CD8-positive, alpha-beta memory T cell (primary cell): ENCODE data around the gene TUBB2A. TPM values are rescaled to one million over a fixed set of nuclear protein-coding genes. Genes with fewer than 3 reads are reported as not detected.
A peak's percentile ranks its signal among the peaks of the same experiment; 100 is the strongest.
"Not testable (repeated sequence)": the region's sequence is repeated elsewhere in the genome, so short reads cannot be mapped to it uniquely, and the experiment has no call there.

Experiments used
- CTCF ChIA-PET: fragments of 350-600 bp; sonication (Branson Sonifier 250); formaldehyde crosslinking; loops from one replicate; lab custom pipeline; 2021; ENCODE audit warnings: antibody characterized with exemption; lab: Charles Lee
- POLR2A ChIA-PET: fragments of 350-600 bp; sonication (Branson Sonifier 250); formaldehyde crosslinking; loops from one replicate; lab custom pipeline; 2021; ENCODE audit warnings: antibody characterized with exemption; lab: Charles Lee
- DNase-seq, 5 donors: peaks; one replicate each; pipeline versions ENCODE4 v3.0.0 to v3.0.0-alpha.2; 2020 to 2022; ENCODE audit warnings: mixed read lengths in 1 of 5
- H3K27ac ChIP-seq: one replicate; pipeline ENCODE4 v1.7.0; 2013; ENCODE audit warnings: low read depth, mild to moderate bottlenecking, low read length, moderate library complexity
- H3K27me3 ChIP-seq: 2 replicates; pipeline ENCODE4 v1.7.0; 2013; ENCODE audit warnings: low read length, mild to moderate bottlenecking; ENCODE audit not compliant: insufficient read depth, poor library complexity, severe bottlenecking
- H3K36me3 ChIP-seq: 2 replicates; pipeline ENCODE4 v1.7.0; 2013; ENCODE audit warnings: mild to moderate bottlenecking, low read length, moderate library complexity; ENCODE audit not compliant: insufficient read depth
- H3K4me1 ChIP-seq: 2 replicates; pipeline ENCODE4 v1.7.0; 2013; ENCODE audit warnings: mild to moderate bottlenecking, low read length, moderate library complexity; ENCODE audit not compliant: insufficient read depth
- H3K4me3 ChIP-seq: 2 replicates; pipeline ENCODE4 v1.7.0; 2013; ENCODE audit warnings: mild to moderate bottlenecking, low read length
- H3K9me3 ChIP-seq: 2 replicates; pipeline ENCODE4 v1.7.0; 2013; ENCODE audit warnings: mild to moderate bottlenecking, low read length
- H3K27ac Mint-ChIP-seq, 8 donors: one replicate each; pipeline ENCODE4 v1.8.0; 2020 to 2021; ENCODE audit warnings: mixed read lengths in 8 of 8, mild to moderate bottlenecking in 6 of 8, inconsistent platforms in 3 of 8, moderate library complexity in 3 of 8
- H3K27me3 Mint-ChIP-seq, 2 donors: one replicate each; pipeline ENCODE4 v1.8.0; 2020 to 2021; ENCODE audit warnings: mixed read lengths in 2 of 2, mild to moderate bottlenecking in 1 of 2, moderate library complexity in 1 of 2
- H3K36me3 Mint-ChIP-seq, 3 donors: one replicate each; pipeline ENCODE4 v1.8.0; 2020 to 2021; ENCODE audit warnings: mixed read lengths in 3 of 3, inconsistent platforms in 1 of 3, mild to moderate bottlenecking in 1 of 3
- H3K4me1 Mint-ChIP-seq, 3 donors: one replicate each; pipeline ENCODE4 v1.8.0; 2020 to 2021; ENCODE audit warnings: mixed read lengths in 3 of 3, inconsistent platforms in 1 of 3, mild to moderate bottlenecking in 1 of 3
- H3K4me3 Mint-ChIP-seq, 7 donors: one replicate each; pipeline ENCODE4 v1.8.0; 2020 to 2021; ENCODE audit warnings: mixed read lengths in 7 of 7, mild to moderate bottlenecking in 6 of 7, moderate library complexity in 4 of 7, inconsistent platforms in 2 of 7
- H3K9me3 Mint-ChIP-seq, 5 donors: one replicate each; pipeline ENCODE4 v1.8.0; 2020 to 2022; ENCODE audit warnings: mixed read lengths in 5 of 5, mild to moderate bottlenecking in 3 of 5, moderate library complexity in 2 of 5, inconsistent platforms in 1 of 5
- polyA plus RNA-seq: library from polyadenylated mRNA; unstranded; fragments of 300-500 nt; fragmentation: Illumina TruSeq; gene quantifications from one replicate; pipeline ENCODE4 v1.2.3, GENCODE V29; 2021
- total RNA-seq, 2 experiments: library from RNA; stranded (reverse); gene quantifications; one replicate each; pipeline ENCODE4 v1.2.3, GENCODE V29; 2021

The TUBB2A gene
- total and polyA plus RNA-seq, 3 experiments from 2014 or later = 3.5 to 7.3 (median 3.9) TPM

DNA sequence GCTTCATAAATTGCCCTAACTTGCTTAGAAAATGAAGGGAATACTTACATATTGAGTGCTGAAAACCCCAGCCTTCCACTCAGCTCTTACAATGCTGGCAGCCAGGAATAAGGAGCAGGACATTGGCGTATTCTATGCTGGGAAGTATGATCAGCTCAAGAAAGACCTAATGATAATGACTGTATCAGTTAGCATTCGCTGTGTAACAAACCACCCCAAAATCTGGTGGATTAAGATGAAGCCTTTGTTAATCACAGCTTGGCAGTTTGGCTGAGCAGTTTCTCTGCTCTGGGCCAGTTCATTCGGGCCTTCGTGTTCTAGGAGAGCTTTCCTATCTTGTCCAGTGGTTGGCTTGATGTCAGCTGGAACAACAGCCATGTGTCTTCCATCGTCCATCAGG is 33.4 kb upstream of the TUBB2A start:
- Histone ChIP-seq H3K36me3 (no peaks in the 10 kb centered on the region), H3K27me3 (no peaks in the 10 kb centered on the region), H3K9me3 (no peaks in the 10 kb centered on the region), H3K4me3 (no peak overlapping the region), H3K27ac (no peak overlapping the region), H3K4me1 (no peaks in the 10 kb centered on the region)
- H3K4me1 Mint-ChIP-seq = no peaks in the 10 kb centered on the region
- no peaks in the 10 kb centered on the region for H3K9me3 Mint-ChIP-seq
- no peaks in the 10 kb centered on the region for H3K36me3 Mint-ChIP-seq
- peaks cover 14 to 32% of the 10 kb centered on the region in 2 donors for H3K27me3 Mint-ChIP-seq
- CTCF ChIA-PET = interaction anchor here (1.1 kb wide), 1 partner anchor 13 kb away, joined by 4 read pairs; no protein-coding TSS in a partner anchor
- no peak overlapping the region for H3K4me3 Mint-ChIP-seq
- peak overlapping the region in 1 of 8 donors; percentile 7 for H3K27ac Mint-ChIP-seq
- POLR2A ChIA-PET = no interaction called here
- DNase-seq = no peak

DNA sequence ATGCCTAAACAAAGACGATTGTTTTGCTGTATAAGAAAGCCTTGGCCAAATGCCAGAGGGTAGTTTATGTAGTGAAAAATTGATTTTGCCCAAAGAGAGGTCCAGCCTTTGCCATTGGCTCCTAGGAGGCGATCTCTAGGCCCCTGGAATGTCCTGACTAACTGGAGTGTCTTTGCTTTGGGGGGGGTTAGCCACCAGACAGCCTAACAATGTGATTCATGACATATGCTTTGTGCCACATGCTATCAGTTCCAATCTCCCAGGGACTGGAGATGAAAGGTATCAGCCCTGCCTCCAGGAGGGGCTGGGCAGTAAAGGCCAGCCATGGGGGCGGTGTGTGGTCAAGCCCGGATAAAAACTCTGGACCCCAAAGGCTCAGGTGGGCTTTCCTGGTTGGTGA is 32.7 kb upstream of the TUBB2A start:
- CTCF ChIA-PET = interaction anchor here (1.1 kb wide), 1 partner anchor 13 kb away, joined by 4 read pairs; no protein-coding TSS in a partner anchor

DNA sequence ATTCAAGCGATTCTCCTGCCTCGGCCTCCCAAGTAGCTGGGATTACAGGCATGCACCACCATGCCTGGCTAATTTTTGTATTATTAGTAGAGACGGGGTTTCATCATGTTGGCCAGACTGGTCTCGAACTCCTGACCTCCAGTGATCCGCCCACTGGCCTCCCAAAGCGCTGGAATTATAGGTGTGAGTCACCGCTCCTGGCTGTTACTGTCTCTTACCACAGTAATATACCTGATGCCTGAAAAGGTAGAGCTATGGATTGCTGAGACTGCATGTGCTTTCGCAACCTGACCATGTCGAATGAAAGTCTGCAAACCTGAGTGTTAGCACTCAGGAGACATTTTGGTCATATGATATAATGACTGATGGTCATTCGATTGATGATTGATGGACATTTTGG is 31.8 kb upstream of the TUBB2A start:
- POLR2A ChIA-PET = interaction anchor here (0.6 kb wide), 1 partner anchor 10 kb away, joined by 3 read pairs; no protein-coding TSS in a partner anchor
- CTCF ChIA-PET, H3K4me3 ChIP-seq, H3K4me3 Mint-ChIP-seq, H3K9me3 Mint-ChIP-seq, H3K36me3 Mint-ChIP-seq, H3K4me1 Mint-ChIP-seq, H3K27ac Mint-ChIP-seq, H3K9me3 ChIP-seq, H3K36me3 ChIP-seq, H3K4me1 ChIP-seq, H3K27me3 ChIP-seq, H3K27ac ChIP-seq, DNase-seq: not testable (repeated sequence)
- H3K27me3 Mint-ChIP-seq = peaks cover 18 to 43% of the 10 kb centered on the region in 2 donors

More for the DNA sequence above, 32.7 kb upstream of the TUBB2A start:
- no peaks in the 10 kb centered on the region for H3K9me3 ChIP-seq
- H3K27me3 ChIP-seq = no peaks in the 10 kb centered on the region
- Mint-ChIP-seq H3K27ac (no peak overlapping the region), H3K27me3 (peaks cover 18 to 36% of the 10 kb centered on the region in 2 donors), H3K4me1 (no peaks in the 10 kb centered on the region), H3K4me3 (no peak overlapping the region), H3K9me3 (no peaks in the 10 kb centered on the region), H3K36me3 (no peaks in the 10 kb centered on the region)
- no peak for DNase-seq
- no peaks in the 10 kb centered on the region for H3K36me3 ChIP-seq
- POLR2A ChIA-PET = no interaction called here
- H3K27ac ChIP-seq = no peak overlapping the region
- no peaks in the 10 kb centered on the region for H3K4me1 ChIP-seq
- H3K4me3 ChIP-seq = no peak overlapping the region

DNA sequence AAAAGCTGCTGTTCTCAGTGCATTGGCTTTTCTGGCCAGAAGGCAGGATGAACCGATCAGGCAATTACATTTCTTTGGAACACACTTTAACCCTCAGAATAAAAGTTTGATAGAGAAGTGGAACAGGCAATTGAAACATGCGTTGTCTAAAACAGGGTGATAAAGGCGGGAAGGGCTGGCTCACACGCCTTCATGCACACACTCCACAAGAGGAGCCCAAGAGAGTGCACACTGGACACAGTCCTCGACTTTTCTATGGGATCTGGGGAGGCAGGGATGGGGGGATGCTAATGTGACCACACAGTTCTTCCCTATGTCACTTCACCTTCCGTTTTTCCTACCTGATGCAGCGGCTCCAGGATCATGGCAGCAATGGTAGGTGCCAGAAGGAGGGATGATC is 30.9 kb upstream of the TUBB2A start:
- Mint-ChIP-seq H3K36me3 (no peaks in the 10 kb centered on the region), H3K27ac (no peak overlapping the region), H3K4me3 (no peak overlapping the region), H3K4me1 (no peaks in the 10 kb centered on the region), H3K27me3 (peaks cover 18 to 47% of the 10 kb centered on the region in 2 donors), H3K9me3 (no peaks in the 10 kb centered on the region)
- ChIA-PET CTCF (no interaction called here), POLR2A (no interaction called here)
- Histone ChIP-seq H3K4me3 (no peak overlapping the region), H3K4me1 (no peaks in the 10 kb centered on the region), H3K27me3 (no peaks in the 10 kb centered on the region), H3K9me3 (no peaks in the 10 kb centered on the region), H3K27ac (no peak overlapping the region), H3K36me3 (no peaks in the 10 kb centered on the region)
- no peak for DNase-seq

DNA sequence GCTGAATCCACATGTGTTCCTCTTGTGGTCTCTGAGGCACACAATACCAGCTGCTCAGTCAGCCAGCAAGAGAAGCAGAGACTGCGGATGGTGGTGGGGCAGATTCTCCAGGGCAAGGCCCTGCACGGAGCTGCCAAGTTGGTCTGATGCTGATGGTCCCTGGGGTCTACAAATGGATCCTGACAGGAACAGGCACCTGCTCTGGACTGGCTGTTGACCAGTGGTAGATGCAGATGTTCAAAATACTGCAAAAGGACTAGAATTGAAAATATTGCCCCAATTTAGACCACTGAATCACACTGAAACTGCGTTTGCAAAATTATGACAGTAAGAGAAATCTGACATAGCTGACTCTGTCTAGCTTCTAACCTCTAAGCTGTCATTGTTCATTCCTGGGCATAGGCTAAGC is 29.6 kb upstream of the TUBB2A start:
- DNase-seq = no peak
- no peak overlapping the region for H3K27ac Mint-ChIP-seq
- H3K9me3 Mint-ChIP-seq = no peaks in the 10 kb centered on the region
- H3K4me3 ChIP-seq = no peak overlapping the region
- H3K27me3 Mint-ChIP-seq = peaks cover 18 to 46% of the 10 kb centered on the region in 2 donors
- no peaks in the 10 kb centered on the region for H3K4me1 ChIP-seq
- H3K27me3 ChIP-seq = no peaks in the 10 kb centered on the region
- no peaks in the 10 kb centered on the region for H3K36me3 ChIP-seq
- H3K4me3 Mint-ChIP-seq = no peak overlapping the region
- no peak overlapping the region for H3K27ac ChIP-seq
- H3K4me1 Mint-ChIP-seq = no peaks in the 10 kb centered on the region
- no peaks in the 10 kb centered on the region for H3K36me3 Mint-ChIP-seq
- ChIA-PET POLR2A (no interaction called here), CTCF (no interaction called here)
- no peaks in the 10 kb centered on the region for H3K9me3 ChIP-seq

DNA sequence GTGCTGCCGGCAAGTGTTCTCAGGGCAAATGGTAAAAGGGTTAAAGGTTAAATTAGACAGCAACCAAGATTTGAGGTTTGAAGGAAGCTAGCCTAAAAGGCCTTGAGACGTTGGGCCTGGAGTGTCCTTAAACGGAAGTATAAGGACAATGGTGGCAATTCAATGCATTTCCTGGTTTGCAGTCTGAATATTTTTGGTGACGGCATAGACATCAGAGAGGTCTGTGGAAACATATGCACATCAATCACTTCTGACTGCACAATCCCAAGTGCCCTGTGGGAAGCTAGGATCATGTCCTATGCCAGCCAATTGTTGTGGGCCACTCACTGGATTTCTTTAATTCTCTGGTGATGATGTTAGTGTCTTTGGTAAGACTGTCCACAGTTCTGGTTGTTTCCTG is 25.7 kb upstream of the TUBB2A start:
- no peak overlapping the region for H3K4me3 ChIP-seq
- H3K27me3 ChIP-seq = no peaks in the 10 kb centered on the region
- no peak for DNase-seq
- no peaks in the 10 kb centered on the region for H3K4me1 Mint-ChIP-seq
- H3K9me3 ChIP-seq = no peaks in the 10 kb centered on the region
- POLR2A ChIA-PET = interaction anchor here (0.6 kb wide), 1 partner anchor 20 kb away, joined by 10 read pairs; no protein-coding TSS in a partner anchor
- H3K27me3 Mint-ChIP-seq = peaks cover 22 to 43% of the 10 kb centered on the region in 2 donors
- no peaks in the 10 kb centered on the region for H3K9me3 Mint-ChIP-seq
- H3K4me3 Mint-ChIP-seq = no peak overlapping the region
- H3K27ac Mint-ChIP-seq = no peak overlapping the region
- H3K4me1 ChIP-seq = no peaks in the 10 kb centered on the region
- CTCF ChIA-PET = no interaction called here
- no peak overlapping the region for H3K27ac ChIP-seq
- no peaks in the 10 kb centered on the region for H3K36me3 ChIP-seq
- no peaks in the 10 kb centered on the region for H3K36me3 Mint-ChIP-seq

DNA sequence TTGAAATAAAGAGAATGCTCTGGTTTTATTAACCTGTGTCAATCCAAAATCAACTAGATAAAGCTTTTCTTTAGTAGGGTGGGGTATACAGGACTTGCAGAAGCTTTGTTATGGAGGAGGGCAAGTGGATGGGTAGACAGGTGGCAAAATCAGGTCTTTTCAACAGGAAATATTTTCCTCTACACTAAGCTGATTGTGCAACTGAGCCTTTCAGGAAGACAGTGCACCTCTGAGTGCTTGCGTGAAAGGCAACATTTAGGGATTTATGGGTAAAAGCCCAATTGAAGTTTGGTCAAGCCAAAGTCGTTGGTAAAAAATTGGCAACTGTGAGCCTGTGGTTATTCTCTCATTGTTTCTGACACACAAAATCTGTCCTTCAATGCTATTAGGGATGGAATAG is 23.8 kb upstream of the TUBB2A start:
- Mint-ChIP-seq H3K36me3 (no peaks in the 10 kb centered on the region), H3K4me1 (no peaks in the 10 kb centered on the region), H3K27ac (no peak overlapping the region), H3K9me3 (no peaks in the 10 kb centered on the region), H3K27me3 (peaks cover 18 to 35% of the 10 kb centered on the region in 2 donors), H3K4me3 (no peak overlapping the region)
- CTCF ChIA-PET = no interaction called here
- Histone ChIP-seq H3K4me1 (no peaks in the 10 kb centered on the region), H3K4me3 (no peak overlapping the region), H3K27ac (no peak overlapping the region), H3K27me3 (no peaks in the 10 kb centered on the region), H3K36me3 (no peaks in the 10 kb centered on the region), H3K9me3 (no peaks in the 10 kb centered on the region)
- POLR2A ChIA-PET = no interaction called here
- no peak for DNase-seq

DNA sequence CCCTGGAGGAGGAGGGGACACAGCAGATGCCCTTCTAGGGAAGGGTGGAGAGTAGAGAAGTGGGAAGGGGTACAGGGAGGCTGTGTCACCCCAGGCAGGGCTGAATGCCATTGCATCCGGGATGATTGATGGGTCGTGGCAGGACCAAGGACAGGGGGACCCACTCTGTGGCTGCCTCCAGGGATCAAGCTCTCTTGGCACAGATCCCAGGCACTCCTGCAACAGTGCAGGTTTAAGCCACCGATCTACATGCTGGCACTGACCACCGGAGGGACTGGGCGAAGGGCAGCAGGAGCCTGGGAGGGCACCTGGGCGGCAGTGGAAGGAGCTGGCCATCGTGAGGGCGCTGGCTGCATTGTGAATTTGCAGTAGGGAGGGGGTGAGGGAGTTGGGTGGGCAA is 22.6 kb upstream of the TUBB2A start:
- H3K27me3 ChIP-seq, DNase-seq, H3K4me1 Mint-ChIP-seq, H3K36me3 ChIP-seq, H3K36me3 Mint-ChIP-seq, CTCF ChIA-PET, POLR2A ChIA-PET, H3K27ac ChIP-seq, H3K9me3 ChIP-seq, H3K4me3 ChIP-seq, H3K9me3 Mint-ChIP-seq, H3K4me1 ChIP-seq: not testable (repeated sequence)
- Mint-ChIP-seq H3K4me3 (peak overlapping the region; percentile 63 to 85 (median 69)), H3K27ac (peak overlapping the region in 3 of 8 donors; percentile 68 to 82 (median 77)), H3K27me3 (peaks cover 13 to 38% of the 10 kb centered on the region in 2 donors)
